ENCODE data around the gene AK8.
"Not testable (repeated sequence)": the region's sequence is repeated elsewhere in the genome, so short reads cannot be mapped to it uniquely, and the experiment has no call there.

The AK8 gene

DNA sequence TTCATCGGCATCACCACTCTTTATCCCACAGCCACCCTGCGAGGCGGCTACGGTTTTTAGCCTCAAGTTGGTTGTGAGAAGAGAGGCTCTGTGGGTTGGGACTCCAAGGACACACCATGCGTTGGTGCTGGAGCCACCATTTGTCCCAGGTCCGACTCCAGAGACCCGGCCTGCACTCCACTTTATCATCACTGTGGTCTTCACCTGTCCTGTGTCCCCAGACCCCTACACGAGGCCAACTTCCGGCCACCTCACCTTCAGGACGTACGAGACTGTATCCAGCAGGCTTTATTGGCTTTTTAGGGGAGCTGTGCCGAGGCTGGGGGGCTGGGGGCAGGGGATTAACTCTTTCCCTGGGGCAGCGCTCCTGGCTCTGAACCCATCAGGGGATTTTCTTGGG, 152.8 kb downstream of the AK8 start:
- TF ChIP-seq SUZ12 (IDR thresholded peaks at IDR 0.05) (no peak), NFRKB (IDR thresholded peaks at IDR 0.05) (no peak), L3MBTL2 (conservative IDR thresholded peaks at IDR 0.05) (no peak), HDGF (IDR thresholded peaks at IDR 0.05; ENCODE audit: borderline replicate concordance) (no peak), ZNF384 (IDR thresholded peaks at IDR 0.05) (no peak), ARNT (IDR thresholded peaks at IDR 0.05) (no peak), LEF1 (IDR thresholded peaks at IDR 0.05; ENCODE audit: borderline replicate concordance) (no peak), FOXA1 (IDR thresholded peaks at IDR 0.05) (no peak), FOXM1 (IDR thresholded peaks at IDR 0.05; ENCODE audit: borderline replicate concordance) (no peak), SP1 (IDR thresholded peaks at IDR 0.05) (no peak), CTBP1 (IDR thresholded peaks at IDR 0.05; ENCODE audit: borderline replicate concordance) (no peak), FOXK2 (IDR thresholded peaks at IDR 0.05) (no peak), TARDBP (IDR thresholded peaks at IDR 0.05) (no peak), ELF4 (IDR thresholded peaks at IDR 0.05) (no peak), BHLHE40 (IDR thresholded peaks at IDR 0.05; ENCODE audit: borderline replicate concordance) (no peak)
- TF ChIP-seq, protein P1, sequence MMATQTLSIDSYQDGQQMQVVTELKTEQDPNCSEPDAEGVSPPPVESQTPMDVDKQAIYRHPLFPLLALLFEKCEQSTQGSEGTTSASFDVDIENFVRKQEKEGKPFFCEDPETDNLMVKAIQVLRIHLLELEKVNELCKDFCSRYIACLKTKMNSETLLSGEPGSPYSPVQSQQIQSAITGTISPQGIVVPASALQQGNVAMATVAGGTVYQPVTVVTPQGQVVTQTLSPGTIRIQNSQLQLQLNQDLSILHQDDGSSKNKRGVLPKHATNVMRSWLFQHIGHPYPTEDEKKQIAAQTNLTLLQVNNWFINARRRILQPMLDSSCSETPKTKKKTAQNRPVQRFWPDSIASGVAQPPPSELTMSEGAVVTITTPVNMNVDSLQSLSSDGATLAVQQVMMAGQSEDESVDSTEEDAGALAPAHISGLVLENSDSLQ (IDR thresholded peaks at IDR 0.05): no peak
- ChIA-PET POLR2A (no interaction called here), CTCF (no interaction called here)
- no peak for DNase-seq (ENCODE audit: extremely low spot score)

DNA sequence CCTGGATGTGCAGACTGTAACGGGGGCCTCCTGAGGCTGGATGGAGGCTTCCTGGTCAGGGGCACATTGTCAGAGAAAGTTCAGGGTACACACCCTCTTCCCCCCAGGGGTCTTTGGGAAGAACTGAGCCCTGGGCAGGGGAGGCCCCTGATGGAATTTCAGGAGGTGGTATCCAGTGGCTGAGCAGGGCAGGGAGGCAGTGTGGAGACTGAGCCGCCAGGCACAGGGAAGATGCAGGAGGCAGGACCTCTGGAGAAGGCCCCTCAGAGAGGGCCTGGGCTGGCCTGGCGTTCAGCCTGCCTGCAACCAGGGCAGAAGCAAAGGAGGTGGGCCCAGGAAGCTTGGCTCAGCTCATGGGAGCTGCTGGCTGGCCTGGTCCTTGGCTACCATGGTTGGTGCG, 154.3 kb downstream of the AK8 start:
- ChIA-PET POLR2A (no interaction called here), CTCF (no interaction called here)
- no peak for DNase-seq (ENCODE audit: extremely low spot score)
- TF ChIP-seq FOXK2 (IDR thresholded peaks at IDR 0.05) (no peak), ARNT (IDR thresholded peaks at IDR 0.05) (no peak), L3MBTL2 (conservative IDR thresholded peaks at IDR 0.05) (no peak), CTBP1 (IDR thresholded peaks at IDR 0.05; ENCODE audit: borderline replicate concordance) (no peak), TARDBP (IDR thresholded peaks at IDR 0.05) (no peak), ZNF384 (IDR thresholded peaks at IDR 0.05) (no peak), SP1 (IDR thresholded peaks at IDR 0.05) (no peak), FOXA1 (IDR thresholded peaks at IDR 0.05) (no peak), BHLHE40 (IDR thresholded peaks at IDR 0.05; ENCODE audit: borderline replicate concordance) (no peak), ELF4 (IDR thresholded peaks at IDR 0.05) (no peak), NFRKB (IDR thresholded peaks at IDR 0.05) (no peak), FOXM1 (IDR thresholded peaks at IDR 0.05; ENCODE audit: borderline replicate concordance) (no peak), HDGF (IDR thresholded peaks at IDR 0.05; ENCODE audit: borderline replicate concordance) (no peak), SUZ12 (IDR thresholded peaks at IDR 0.05) (no peak), LEF1 (IDR thresholded peaks at IDR 0.05; ENCODE audit: borderline replicate concordance) (no peak)
- TF ChIP-seq, protein P1 (IDR thresholded peaks at IDR 0.05): no peak

DNA sequence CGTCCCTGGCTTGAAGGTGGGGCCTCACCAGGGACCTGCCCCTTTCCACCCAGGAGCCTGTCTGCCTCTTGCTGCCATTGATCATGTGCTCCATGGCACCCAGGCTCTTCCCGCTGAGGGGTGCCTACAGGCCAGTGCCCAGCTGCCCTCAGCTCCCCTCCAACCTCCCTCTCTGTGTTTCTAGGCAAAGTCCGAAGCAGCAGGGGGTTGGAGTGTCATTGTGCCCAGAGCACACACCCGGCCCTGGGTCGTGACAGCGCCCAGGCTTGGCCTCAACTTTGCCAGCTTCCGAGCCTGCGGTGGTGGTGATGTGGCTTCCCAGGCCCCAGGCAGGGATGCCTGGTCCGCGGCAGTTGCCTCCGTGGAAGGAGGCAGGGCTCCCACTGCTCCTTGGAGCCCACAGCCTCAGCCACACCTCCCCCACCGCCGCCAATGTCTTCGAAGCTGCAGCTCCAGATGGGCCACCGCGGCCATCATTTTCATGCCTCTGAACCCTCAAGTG, 155.5 kb downstream of the AK8 start:
- CTCF ChIA-PET: no interaction called here
- POLR2A ChIA-PET: interaction anchor here (0.6 kb wide), 1 partner anchor 13 kb away, joined by 4 read pairs; no protein-coding TSS in a partner anchor

DNA sequence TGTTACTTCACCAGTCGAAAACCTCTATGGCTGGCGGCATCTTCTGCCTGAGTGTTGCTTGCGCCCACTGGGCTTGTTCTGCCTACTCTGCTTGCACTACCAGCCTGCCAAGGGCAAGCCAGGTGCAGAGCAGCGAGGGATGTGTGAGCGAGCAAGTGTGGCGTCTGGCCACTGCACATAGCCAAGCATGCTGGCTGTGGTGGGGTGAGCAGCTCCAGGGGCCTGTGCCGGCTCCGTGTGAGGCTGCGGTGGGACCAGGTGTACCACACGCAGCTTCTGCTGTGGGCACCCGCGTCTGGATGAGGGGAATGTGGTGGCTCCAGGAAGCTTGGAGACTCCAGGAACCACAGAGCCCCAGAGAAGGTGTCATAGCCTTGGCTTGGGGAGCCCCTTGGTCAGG, 156.4 kb downstream of the AK8 start:
- POLR2A ChIA-PET: interaction anchor here (0.6 kb wide), 1 partner anchor 39 kb away, joined by 3 read pairs; no protein-coding TSS in a partner anchor
- CTCF ChIA-PET: no interaction called here
- TF ChIP-seq L3MBTL2 (conservative IDR thresholded peaks at IDR 0.05): no peak
- no peak for TF ChIP-seq CTBP1 (IDR thresholded peaks at IDR 0.05; ENCODE audit: borderline replicate concordance)
- TF ChIP-seq TARDBP (IDR thresholded peaks at IDR 0.05): no peak
- TF ChIP-seq FOXA1 (IDR thresholded peaks at IDR 0.05): no peak
- no peak for TF ChIP-seq SUZ12 (IDR thresholded peaks at IDR 0.05)
- TF ChIP-seq ELF4 (IDR thresholded peaks at IDR 0.05): no peak
- no peak for TF ChIP-seq FOXK2 (IDR thresholded peaks at IDR 0.05)
- TF ChIP-seq, protein P1 (IDR thresholded peaks at IDR 0.05): no peak
- no peak for TF ChIP-seq LEF1 (IDR thresholded peaks at IDR 0.05; ENCODE audit: borderline replicate concordance)
- TF ChIP-seq SP1 (IDR thresholded peaks at IDR 0.05): no peak
- no peak for DNase-seq (ENCODE audit: extremely low spot score)

More for the DNA sequence above, 155.5 kb downstream of the AK8 start:
- DNase-seq (ENCODE audit: extremely low spot score): no peak
- no peak for TF ChIP-seq L3MBTL2 (conservative IDR thresholded peaks at IDR 0.05)
- TF ChIP-seq ARNT (IDR thresholded peaks at IDR 0.05): no peak
- no peak for TF ChIP-seq ELF4 (IDR thresholded peaks at IDR 0.05)
- no peak for TF ChIP-seq HDGF (IDR thresholded peaks at IDR 0.05; ENCODE audit: borderline replicate concordance)
- no peak for TF ChIP-seq SUZ12 (IDR thresholded peaks at IDR 0.05)

DNA sequence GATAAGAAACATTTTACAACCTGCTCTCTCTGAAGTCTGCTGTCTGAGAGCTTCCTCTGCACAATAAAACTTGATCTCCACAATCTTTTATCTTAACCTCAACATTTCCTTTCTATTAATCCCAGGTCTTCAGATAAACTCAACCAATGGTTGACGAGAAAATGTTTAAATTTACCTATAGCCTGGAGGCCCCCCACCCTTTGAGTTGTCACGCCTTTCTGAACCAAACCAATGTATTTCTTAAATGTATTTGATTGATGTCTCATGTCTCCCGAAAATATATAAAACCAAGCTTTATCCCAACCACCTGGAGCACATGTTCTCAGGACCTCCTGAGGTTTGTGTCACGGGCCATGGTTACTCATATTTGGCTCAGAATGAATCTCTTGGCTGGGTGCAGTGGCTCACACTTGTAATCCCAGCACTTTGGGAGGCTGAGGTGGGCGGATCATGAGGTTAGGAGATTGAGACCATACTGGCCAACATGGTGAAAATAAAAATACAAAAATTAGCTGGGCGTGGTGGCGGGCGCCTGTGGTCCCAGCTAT, 159.6 kb downstream of the AK8 start:
- DNase-seq (ENCODE audit: extremely low spot score); POLR2A ChIA-PET; CTCF ChIA-PET: not testable (repeated sequence)

DNA sequence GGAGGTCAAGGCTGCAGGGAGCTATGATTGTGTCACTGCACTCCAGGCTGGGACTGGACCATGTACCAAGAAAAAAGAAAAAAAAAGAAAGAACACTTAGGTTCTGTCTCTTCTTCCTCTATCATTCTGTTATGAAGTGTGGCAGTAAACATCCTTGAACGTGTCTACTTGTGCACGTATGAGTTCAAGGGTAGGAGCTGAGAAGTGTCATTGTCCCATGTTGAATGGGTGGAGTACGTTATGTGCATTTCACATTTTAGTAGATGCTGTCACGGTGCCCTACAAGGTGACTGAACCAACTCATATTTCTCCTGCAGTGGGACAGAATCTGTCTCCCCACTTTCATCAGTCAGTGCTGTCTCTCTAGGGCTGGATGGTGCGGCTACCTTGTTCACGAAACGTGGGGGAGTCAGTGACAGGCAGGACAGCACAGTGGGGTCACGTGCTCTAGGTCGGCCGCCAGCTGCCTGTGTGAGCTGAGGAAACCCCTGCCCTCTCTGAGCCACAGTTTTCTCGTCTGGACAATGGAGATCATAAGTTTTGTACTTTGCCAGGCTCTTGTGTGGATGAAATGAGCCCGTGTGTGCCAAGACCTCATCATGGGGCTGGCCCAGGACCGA, 160.6 kb downstream of the AK8 start:
- ChIA-PET CTCF (no interaction called here), POLR2A (no interaction called here)
- DNase-seq (ENCODE audit: extremely low spot score): no peak
- TF ChIP-seq BHLHE40 (IDR thresholded peaks at IDR 0.05; ENCODE audit: borderline replicate concordance): no peak
- TF ChIP-seq CTBP1 (IDR thresholded peaks at IDR 0.05; ENCODE audit: borderline replicate concordance): no peak
- TF ChIP-seq LEF1 (IDR thresholded peaks at IDR 0.05; ENCODE audit: borderline replicate concordance): no peak
- TF ChIP-seq, protein P1 (IDR thresholded peaks at IDR 0.05): no peak
- TF ChIP-seq FOXK2 (IDR thresholded peaks at IDR 0.05): no peak
- no peak for TF ChIP-seq ZNF384 (IDR thresholded peaks at IDR 0.05)
- no peak for TF ChIP-seq FOXA1 (IDR thresholded peaks at IDR 0.05)
- no peak for TF ChIP-seq HDGF (IDR thresholded peaks at IDR 0.05; ENCODE audit: borderline replicate concordance)
